Activated T-cell treated with anti-CD3 and anti-CD28 coated beads, Interleukin-2, amount 50 U/mL, for 72 hours (primary cell): Measurements from ENCODE around the gene CDHR4. TPM values are rescaled to one million over a fixed set of nuclear protein-coding genes. Genes with fewer than 3 reads are reported as not detected.
"Not testable (repeated sequence)": the region's sequence is repeated elsewhere in the genome, so short reads cannot be mapped to it uniquely, and the experiment has no call there.

Experiments
- ATAC-seq, 2 donors: fragments of 150-1000 bp; cut with Tn5 transposase; replicated peaks in 1 of 2; 2 replicates each; pipeline ENCODE4 v1.10.0; 2021; ENCODE audit warnings: moderate library complexity in 2 of 2, mild to moderate bottlenecking in 1 of 2
- DNase-seq, 2 donors: peaks; one replicate each; pipeline ENCODE4 v3.0.0; 2021 to 2022; ENCODE audit warnings: mixed read lengths in 1 of 2
- H3K27ac Mint-ChIP-seq: one replicate; pipeline ENCODE4 v1.8.0; 2022; ENCODE audit warnings: mild to moderate bottlenecking, moderate library complexity, mixed read lengths
- H3K27me3 Mint-ChIP-seq: one replicate; pipeline ENCODE4 v1.8.0; 2022; ENCODE audit warnings: low read depth, mixed read lengths
- H3K36me3 Mint-ChIP-seq, 2 donors: one replicate each; pipeline ENCODE4 v1.8.0; 2022; ENCODE audit warnings: mixed read lengths in 2 of 2, mild to moderate bottlenecking in 1 of 2; ENCODE audit not compliant: insufficient read depth in 2 of 2
- H3K4me1 Mint-ChIP-seq: one replicate; pipeline ENCODE4 v1.8.0; 2022; ENCODE audit warnings: low read depth, mixed read lengths
- H3K4me3 Mint-ChIP-seq, 2 donors: one replicate each; pipeline ENCODE4 v1.8.0; 2022; ENCODE audit warnings: mild to moderate bottlenecking in 2 of 2, mixed read lengths in 2 of 2, moderate library complexity in 2 of 2
- H3K9me3 Mint-ChIP-seq, 2 donors: one replicate each; pipeline ENCODE4 v1.8.0; 2022; ENCODE audit warnings: mixed read lengths in 2 of 2
- total RNA-seq, 2 donors: library from RNA; stranded (reverse); gene quantifications; one replicate each; pipeline ENCODE4 v1.2.3, GENCODE V29; 2022

Gene CDHR4
- total RNA-seq, 2 donors from 2014 or later = 0.39 TPM; not detected in 1

DNA sequence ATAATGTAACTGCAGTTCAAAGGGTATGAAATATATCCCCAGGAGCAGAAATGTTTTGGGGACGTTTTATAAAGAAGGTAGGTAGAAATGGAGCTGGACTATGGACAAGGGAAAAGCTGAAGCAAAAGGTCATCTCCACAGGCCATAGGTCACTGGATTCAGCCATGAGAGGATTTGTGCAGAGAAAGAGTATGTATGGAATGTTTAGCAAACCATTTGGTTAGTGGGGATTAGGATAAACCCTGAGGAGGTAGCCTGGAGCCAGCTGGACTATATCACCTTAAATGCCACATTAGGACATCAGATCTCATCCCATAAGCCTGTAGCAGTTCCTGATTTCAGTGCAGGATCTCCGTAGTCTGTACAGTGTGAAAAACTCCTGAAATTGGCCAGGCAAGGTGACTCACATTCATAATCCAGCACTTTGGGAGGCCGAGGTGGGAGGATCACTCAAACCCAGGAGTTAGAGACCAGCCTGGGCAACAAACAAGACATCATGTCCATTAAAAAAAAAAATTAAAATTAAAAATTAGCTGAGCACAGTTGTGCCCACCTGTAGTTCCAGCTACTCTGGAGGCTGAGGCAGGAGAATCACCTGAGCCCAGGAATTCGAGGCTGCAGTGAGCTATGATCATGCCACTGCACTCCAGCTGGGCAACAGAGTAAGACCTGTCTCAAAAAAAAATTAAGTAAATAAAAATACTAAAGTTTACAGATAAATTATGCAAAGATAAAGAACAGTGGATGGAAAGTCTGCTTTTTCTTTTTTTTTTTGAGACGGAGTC, 18.1 kb downstream of the CDHR4 start:
- Mint-ChIP-seq H3K4me1 (peaks cover 50% of the 10 kb centered on the region), H3K27ac (no peak overlapping the region), H3K9me3 (no peaks in the 10 kb centered on the region), H3K27me3 (no peaks in the 10 kb centered on the region), H3K4me3 (no peak overlapping the region), H3K36me3 (peaks cover 3 to 11% of the 10 kb centered on the region in 2 donors)
- DNase-seq = no peak
- no peak for ATAC-seq

DNA sequence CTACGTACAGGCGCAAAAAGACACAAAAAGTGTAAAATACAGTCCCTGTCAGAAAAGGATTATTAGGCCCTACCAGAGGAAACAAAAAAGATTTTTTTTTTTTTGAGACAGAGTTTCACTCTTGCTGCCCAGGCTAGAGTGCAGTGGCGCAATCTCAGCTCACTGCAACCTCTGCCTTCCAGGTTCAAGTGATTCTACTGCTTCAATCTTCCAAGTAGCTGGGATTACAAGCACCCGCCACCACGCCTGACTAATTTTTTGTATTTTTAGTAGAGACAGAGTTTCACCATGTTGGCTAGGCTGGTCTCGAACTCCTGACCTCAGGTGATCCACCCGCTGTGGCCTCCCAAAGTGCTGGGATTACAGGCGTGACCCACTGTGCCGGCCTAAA, 18.7 kb downstream of the CDHR4 start:
- H3K27ac Mint-ChIP-seq, H3K9me3 Mint-ChIP-seq: not testable (repeated sequence)

DNA sequence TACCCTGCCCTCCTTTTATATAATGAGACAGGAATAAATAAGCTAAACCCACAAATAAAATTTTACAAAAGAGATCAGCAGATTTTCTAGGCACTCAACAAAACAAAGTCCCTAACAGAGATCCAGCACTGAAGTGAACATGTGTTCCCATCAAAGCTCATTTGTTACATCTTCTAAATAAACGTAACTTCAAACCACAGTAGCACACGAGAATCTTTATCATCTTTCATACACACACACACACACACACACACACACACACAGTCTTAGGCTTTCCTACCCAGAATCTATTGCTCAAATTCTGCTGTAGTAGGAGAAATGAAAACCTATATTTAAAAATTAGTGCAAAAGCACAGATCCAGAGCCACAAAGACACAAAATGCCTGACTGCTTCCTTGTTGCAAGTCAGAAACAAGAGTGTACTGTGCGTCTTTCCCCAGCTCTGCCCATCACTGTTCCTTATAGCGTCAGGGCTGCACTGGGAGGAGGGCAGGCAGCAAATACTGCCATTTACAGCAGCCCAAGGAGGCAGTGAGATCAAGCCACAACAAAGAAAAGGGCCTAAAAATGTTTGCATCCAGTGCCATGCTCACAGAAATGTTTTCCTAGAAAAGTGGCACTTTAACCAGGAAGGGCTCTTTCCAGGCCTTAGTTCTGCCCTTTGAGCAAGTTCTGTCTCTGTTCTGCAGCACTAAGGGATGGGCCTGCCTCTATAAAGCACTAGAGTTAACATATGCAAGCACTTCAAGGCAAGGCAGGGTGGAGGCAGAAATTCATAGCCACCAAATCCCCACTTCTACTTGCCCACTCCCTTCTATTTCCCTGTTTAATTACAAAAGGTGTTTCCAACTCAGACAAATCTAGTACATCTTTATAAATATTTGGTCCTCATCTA, 19.3 kb downstream of the CDHR4 start:
- no peaks in the 10 kb centered on the region for H3K9me3 Mint-ChIP-seq
- H3K36me3 Mint-ChIP-seq = peaks cover 0 to 8% of the 10 kb centered on the region in 2 donors
- peaks cover 44% of the 10 kb centered on the region for H3K4me1 Mint-ChIP-seq

More for the DNA sequence above, 18.7 kb downstream of the CDHR4 start:
- H3K27me3 Mint-ChIP-seq, DNase-seq, ATAC-seq, H3K4me3 Mint-ChIP-seq: not testable (repeated sequence)
- Mint-ChIP-seq H3K36me3 (peaks cover 3 to 11% of the 10 kb centered on the region in 2 donors), H3K4me1 (peaks cover 48% of the 10 kb centered on the region)

DNA sequence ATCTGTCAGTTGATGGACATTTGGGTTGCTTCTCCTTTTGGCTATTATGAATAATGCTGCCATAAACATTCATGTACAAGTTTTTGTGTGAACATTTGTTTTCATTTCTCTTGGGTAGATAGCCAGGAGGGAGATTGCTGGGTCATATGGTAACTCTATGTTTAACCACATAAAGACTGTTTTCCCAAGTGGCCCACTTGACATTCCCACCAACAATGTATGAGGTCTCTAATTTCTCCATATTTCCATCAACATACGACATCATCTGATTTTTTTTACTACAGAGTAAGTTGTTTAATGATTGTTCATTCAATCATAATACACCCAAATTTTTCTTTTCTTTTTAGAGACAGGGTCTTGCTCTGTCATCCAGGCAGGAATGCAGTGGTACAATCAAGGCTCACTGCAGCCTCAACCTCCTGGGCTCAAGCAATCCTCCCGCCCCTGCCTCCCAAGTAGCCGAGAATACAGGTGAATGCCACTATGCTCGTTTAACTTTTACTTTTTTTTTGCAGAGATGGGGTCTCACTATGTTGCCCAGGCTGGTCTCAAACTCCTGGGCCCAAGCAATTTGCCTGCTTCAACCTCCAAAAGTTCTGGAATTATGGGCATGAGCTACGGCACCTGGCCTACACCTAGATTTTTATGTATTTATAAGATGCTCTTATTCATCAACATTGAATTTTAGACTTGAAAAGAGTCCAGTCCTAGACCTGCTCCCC, 20.2 kb downstream of the CDHR4 start:
- Mint-ChIP-seq H3K27ac (peak overlapping the region; percentile 81), H3K27me3 (no peaks in the 10 kb centered on the region), H3K4me3 (peak overlapping the region in 1 of 2 donors; percentile 40), H3K4me1 (peaks cover 36% of the 10 kb centered on the region), H3K36me3 (peaks cover 0 to 8% of the 10 kb centered on the region in 2 donors), H3K9me3 (no peaks in the 10 kb centered on the region)
- DNase-seq (no peak), ATAC-seq (no peak)

More for the DNA sequence above, 19.3 kb downstream of the CDHR4 start:
- peak overlapping the region; percentile 81 for H3K27ac Mint-ChIP-seq
- ATAC-seq = no peak
- H3K27me3 Mint-ChIP-seq = no peaks in the 10 kb centered on the region
- peak overlapping the region in 1 of 2 donors; percentile 40 for H3K4me3 Mint-ChIP-seq
- no peak for DNase-seq

DNA sequence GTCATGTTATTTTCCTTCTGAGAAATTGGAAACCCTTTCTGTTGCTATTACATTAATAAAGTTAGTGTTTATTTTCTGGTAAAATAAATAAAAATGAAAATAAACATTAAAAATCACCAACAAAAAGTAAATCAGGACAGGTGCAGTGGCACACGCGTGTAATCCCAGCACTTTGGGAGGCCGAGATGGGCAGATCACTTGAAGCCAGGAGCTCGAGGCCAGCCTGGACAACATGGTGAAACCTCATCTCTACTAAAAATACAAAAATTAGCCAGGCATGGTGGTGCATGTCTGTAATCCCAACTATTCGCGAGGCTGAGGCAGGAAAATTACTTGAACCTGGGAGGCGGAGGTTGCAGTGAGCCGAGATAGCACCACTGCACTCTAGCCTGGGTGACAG, 23.6 kb downstream of the CDHR4 start:
- not testable (repeated sequence) for DNase-seq, H3K27me3 Mint-ChIP-seq, ATAC-seq, H3K36me3 Mint-ChIP-seq, H3K4me3 Mint-ChIP-seq, H3K9me3 Mint-ChIP-seq, H3K27ac Mint-ChIP-seq
- H3K4me1 Mint-ChIP-seq = peaks cover 34% of the 10 kb centered on the region

DNA sequence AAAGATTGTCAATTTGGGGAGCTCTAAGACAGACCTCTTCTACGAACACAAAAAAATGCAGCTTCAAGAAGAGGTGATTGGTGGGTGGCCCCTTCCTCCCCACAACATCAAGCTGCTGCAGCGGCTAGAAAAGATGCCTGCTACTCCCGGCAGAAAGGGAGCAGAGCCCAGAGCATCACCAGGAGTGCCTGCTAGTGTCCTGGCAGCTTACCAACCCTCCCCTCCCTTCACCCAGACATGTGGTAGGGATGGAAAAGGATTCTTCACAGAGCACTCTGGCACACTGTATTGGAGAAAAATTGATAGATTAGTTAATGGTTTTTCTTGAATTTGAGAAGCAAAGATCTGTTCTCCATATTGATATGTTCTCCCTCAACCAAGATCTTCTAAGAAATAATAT, 24.1 kb downstream of the CDHR4 start:
- Mint-ChIP-seq H3K27ac (no peak overlapping the region), H3K4me3 (no peak overlapping the region), H3K4me1 (peaks cover 28% of the 10 kb centered on the region), H3K9me3 (no peaks in the 10 kb centered on the region), H3K27me3 (no peaks in the 10 kb centered on the region), H3K36me3 (peaks cover 1 to 4% of the 10 kb centered on the region in 2 donors)
- ATAC-seq (no peak), DNase-seq (no peak)

DNA sequence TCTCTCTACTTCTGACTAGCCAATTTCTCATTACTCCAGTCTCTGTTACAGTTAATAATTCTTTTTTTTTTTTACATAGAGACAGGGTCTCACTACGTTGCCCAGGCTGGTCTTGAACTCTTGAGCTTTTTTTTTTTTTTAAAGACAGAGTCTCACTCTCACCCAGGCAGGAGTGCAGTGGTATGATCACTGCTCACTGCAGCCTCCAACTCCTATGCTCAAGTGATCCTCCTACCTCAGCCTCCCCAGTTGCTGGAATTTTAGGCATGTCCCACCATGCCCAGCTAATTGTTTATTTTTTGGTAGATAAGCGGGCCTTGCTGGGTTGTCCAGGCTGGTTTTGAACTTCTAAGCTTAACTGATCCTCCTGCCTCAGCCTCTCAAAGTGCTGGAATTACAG, 27.0 kb downstream of the CDHR4 start:
- Mint-ChIP-seq H3K4me1 (peaks cover 26% of the 10 kb centered on the region), H3K36me3 (peaks cover 1 to 4% of the 10 kb centered on the region in 2 donors), H3K27me3 (no peaks in the 10 kb centered on the region), H3K9me3 (no peaks in the 10 kb centered on the region), H3K4me3 (no peak overlapping the region), H3K27ac (no peak overlapping the region)
- DNase-seq = no peak
- ATAC-seq = no peak

DNA sequence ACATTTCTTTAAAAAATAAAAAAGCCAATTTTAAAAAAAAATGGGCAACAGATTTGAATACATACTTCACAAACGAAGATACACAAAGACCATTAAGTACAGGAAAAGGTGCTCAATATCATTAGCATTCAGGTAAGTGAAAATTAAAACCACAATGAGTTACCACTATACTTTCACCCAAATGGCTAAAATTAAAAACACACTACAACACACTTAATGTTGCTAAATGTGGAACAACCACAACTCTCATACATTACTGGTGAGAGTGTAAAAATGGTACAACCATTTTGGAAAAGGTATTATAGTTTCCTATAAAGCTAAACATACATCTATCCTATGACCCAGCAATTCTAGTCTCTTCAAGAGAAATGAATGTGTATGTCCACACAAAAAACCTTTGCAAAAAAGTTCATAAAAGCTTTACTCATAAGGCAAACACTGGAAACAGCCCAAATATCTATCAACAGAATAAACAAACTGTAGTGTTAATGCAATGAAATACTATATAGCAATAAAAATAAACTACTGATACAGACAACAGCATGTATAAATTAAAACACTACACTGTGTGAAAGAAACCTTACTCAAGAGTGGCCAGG, 28.2 kb downstream of the CDHR4 start:
- Mint-ChIP-seq H3K4me1 (peaks cover 26% of the 10 kb centered on the region), H3K27me3 (no peaks in the 10 kb centered on the region), H3K4me3 (no peak overlapping the region), H3K9me3 (no peaks in the 10 kb centered on the region), H3K36me3 (peaks cover 1 to 2% of the 10 kb centered on the region in 2 donors), H3K27ac (no peak overlapping the region)
- ATAC-seq (no peak), DNase-seq (no peak)

DNA sequence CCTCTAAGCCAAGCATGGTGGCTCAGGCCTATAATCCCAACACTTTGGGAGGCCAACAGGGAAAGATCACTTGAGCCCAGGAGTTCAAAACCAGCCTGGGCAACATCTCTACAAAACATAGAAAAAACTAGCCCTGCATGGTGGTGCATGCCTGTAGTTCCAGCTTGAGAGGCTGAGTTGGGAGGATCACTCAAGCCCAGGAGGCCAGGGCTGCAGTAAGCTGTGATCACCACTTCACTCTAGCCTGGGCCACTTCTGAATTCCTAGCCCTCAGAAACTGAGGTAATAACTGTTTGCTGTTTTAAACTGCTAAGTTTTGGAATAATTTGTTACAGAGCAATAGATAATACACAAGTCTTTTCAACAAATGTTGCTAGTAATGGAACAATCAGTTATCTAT, 29.7 kb downstream of the CDHR4 start:
- DNase-seq = no peak
- no peak for ATAC-seq
- Mint-ChIP-seq H3K27me3 (no peaks in the 10 kb centered on the region), H3K9me3 (no peaks in the 10 kb centered on the region), H3K4me3 (no peak overlapping the region), H3K36me3 (peaks cover 1 to 2% of the 10 kb centered on the region in 2 donors), H3K4me1 (peaks cover 26% of the 10 kb centered on the region), H3K27ac (no peak overlapping the region)

DNA sequence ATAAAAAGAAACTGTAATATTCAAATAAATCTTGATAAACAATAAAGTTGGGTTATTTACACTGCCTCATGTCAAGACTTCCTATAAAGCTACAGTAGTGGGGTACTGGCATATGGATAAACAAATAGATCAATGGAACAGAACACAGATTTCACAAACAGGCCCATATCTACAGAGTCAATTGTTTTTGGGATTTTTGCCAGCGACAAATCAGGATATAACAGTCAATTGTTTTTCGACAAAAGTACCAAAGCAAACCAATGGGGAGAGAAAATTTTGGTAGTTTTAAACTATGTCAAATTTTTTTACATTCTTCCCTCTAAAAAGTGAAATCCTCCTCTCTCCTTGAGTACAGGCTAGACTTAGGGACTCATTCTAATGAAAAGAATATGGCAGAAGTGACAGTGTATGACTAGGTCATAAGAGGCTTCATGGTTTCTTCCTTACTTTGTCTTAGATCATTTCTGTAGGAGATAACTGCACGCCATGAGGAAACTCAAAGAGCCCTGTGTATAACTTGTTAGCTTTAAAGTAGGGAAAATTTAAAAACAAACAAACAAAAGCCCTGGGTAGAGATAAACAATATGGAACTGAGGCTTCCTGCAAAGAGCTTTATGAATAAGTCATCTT, 30.3 kb downstream of the CDHR4 start:
- peaks cover 1 to 2% of the 10 kb centered on the region in 2 donors for H3K36me3 Mint-ChIP-seq
- H3K27me3 Mint-ChIP-seq = no peaks in the 10 kb centered on the region
- ATAC-seq = no peak

DNA sequence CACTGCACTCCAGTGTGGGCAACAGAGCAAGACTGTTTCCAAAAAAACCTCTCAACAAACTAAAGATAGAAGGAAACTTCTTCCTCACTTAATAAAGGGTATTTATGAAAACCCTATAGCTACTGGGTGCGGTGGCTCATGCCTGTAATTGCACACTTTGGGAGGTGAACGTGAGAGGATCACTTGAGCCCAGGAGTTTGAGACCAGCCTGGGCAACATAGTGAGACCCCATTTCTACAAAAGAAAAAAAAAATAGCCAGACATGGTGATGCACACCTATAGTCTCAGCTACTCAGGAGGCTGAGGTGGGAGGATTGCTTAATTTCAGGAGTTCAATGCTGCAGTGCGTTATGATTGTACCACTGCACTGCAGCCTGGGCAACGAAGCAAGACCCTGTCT, 35.7 kb downstream of the CDHR4 start:
- Mint-ChIP-seq H3K4me1 (no peaks in the 10 kb centered on the region), H3K9me3 (no peaks in the 10 kb centered on the region), H3K27ac (no peak overlapping the region), H3K27me3 (no peaks in the 10 kb centered on the region), H3K4me3 (no peak overlapping the region), H3K36me3 (no peaks in the 10 kb centered on the region)
- DNase-seq (no peak), ATAC-seq (no peak)

More for the DNA sequence above, 30.3 kb downstream of the CDHR4 start:
- no peaks in the 10 kb centered on the region for H3K9me3 Mint-ChIP-seq
- H3K4me1 Mint-ChIP-seq = peaks cover 26% of the 10 kb centered on the region
- no peak for DNase-seq
- H3K27ac Mint-ChIP-seq = no peak overlapping the region
- H3K4me3 Mint-ChIP-seq = no peak overlapping the region

DNA sequence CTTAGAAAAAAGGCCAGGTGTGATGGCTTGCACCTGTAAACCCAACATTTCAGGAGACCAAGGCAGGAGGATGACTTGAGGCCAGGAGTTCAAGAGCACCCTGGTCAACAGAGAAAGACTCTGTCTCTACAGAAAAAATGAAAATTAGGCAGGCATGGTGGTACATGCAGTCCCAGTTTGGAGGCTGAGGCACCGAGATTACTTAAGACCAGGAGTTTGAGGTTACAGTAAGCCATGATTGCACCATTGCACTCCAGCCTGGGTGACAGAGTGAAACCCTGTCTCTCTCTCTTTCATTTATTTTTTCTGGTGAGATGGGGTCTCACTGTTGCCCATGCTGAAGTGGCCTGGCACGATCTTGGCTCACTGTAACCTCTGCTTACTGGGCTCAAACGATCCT, 38.0 kb downstream of the CDHR4 start:
- DNase-seq (no peak), ATAC-seq (no peak)

More for the DNA sequence above, 38.0 kb downstream of the CDHR4 start:
- peaks cover 10% of the 10 kb centered on the region for H3K4me1 Mint-ChIP-seq
- peaks cover 0 to 2% of the 10 kb centered on the region in 2 donors for H3K36me3 Mint-ChIP-seq
- H3K27me3 Mint-ChIP-seq = no peaks in the 10 kb centered on the region
- H3K9me3 Mint-ChIP-seq = no peaks in the 10 kb centered on the region
- H3K4me3 Mint-ChIP-seq = no peak overlapping the region
- no peak overlapping the region for H3K27ac Mint-ChIP-seq
